Neuronal stem cell (in vitro differentiated cells): ENCODE data around the gene PSMA8.

Source experiments
- DNase-seq: peaks from one replicate; pipeline ENCODE4 v3.0.0-alpha.2; 2013; ENCODE audit warnings: low spot score
- H2AFZ ChIP-seq: one replicate; pipeline ENCODE4 v1.6.1; 2013; ENCODE audit warnings: mild to moderate bottlenecking, low read length, inconsistent platforms
- H2AK5ac ChIP-seq: 2 replicates; pipeline ENCODE4 v1.6.1; 2013; ENCODE audit warnings: low read depth, mild to moderate bottlenecking, inconsistent platforms, low read length, moderate library complexity, mixed read lengths
- H2BK120ac ChIP-seq: 2 replicates; pipeline ENCODE4 v1.6.1; 2013; ENCODE audit warnings: low read depth, mild to moderate bottlenecking, inconsistent platforms, low read length, moderate library complexity, mixed read lengths
- H2BK12ac ChIP-seq: one replicate; pipeline ENCODE4 v1.6.1; 2013; ENCODE audit warnings: low read length, inconsistent platforms
- H2BK15ac ChIP-seq: 2 replicates; pipeline ENCODE4 v1.6.1; 2013; ENCODE audit warnings: mild to moderate bottlenecking, low read length, inconsistent platforms, mixed read lengths
- H2BK5ac ChIP-seq: one replicate; pipeline ENCODE4 v1.6.1; 2013; ENCODE audit warnings: inconsistent platforms, mild to moderate bottlenecking, low read length, moderate library complexity
- H3K14ac ChIP-seq: one replicate; pipeline ENCODE4 v1.6.1; 2013; ENCODE audit warnings: low read length, inconsistent platforms
- H3K18ac ChIP-seq: 2 replicates; pipeline ENCODE4 v1.6.1; 2013; ENCODE audit warnings: low read length, inconsistent platforms
- H3K23ac ChIP-seq: 2 replicates; pipeline ENCODE4 v1.6.1; 2013; ENCODE audit warnings: low read depth, mild to moderate bottlenecking, mixed read lengths, low read length, inconsistent platforms; ENCODE audit not compliant: poor library complexity
- H3K27ac ChIP-seq: replicated peaks from 3 replicates; pipeline ENCODE4 v1.5.1; 2013; ENCODE audit warnings: low read length, inconsistent platforms
- H3K27me3 ChIP-seq, 3 experiments: 2 replicates each; pipeline ENCODE4 v1.6.1; 2013; ENCODE audit warnings: low read length in 3 of 3, mild to moderate bottlenecking in 2 of 3, inconsistent platforms in 1 of 3, low read depth in 1 of 3, mixed read lengths in 1 of 3, moderate library complexity in 1 of 3; ENCODE audit not compliant: control insufficient read depth in 3 of 3, insufficient read depth in 3 of 3
- H3K36me3 ChIP-seq, 2 donors: replicated peaks in 1 of 2; 2 replicates each; pipeline ENCODE4 v1.6.1; 2013; ENCODE audit warnings: low read length in 2 of 2; ENCODE audit not compliant: control insufficient read depth in 2 of 2, insufficient read depth in 2 of 2
- H3K4ac ChIP-seq: 2 replicates; pipeline ENCODE4 v1.6.1; 2013; ENCODE audit warnings: inconsistent platforms, mild to moderate bottlenecking, low read length, moderate library complexity
- H3K4me1 ChIP-seq, 2 donors: 1 replicate in 1 of 2; 2 replicates in 1 of 2; pipeline ENCODE4 v1.6.1; 2013; ENCODE audit warnings: low read length in 2 of 2, low read depth in 1 of 2; ENCODE audit not compliant: control insufficient read depth in 2 of 2, insufficient read depth in 1 of 2
- H3K4me2 ChIP-seq: one replicate; pipeline ENCODE4 v1.6.1; 2013; ENCODE audit warnings: mild to moderate bottlenecking, low read length, inconsistent platforms; ENCODE audit not compliant: insufficient read depth, poor library complexity, severe bottlenecking
- H3K4me3 ChIP-seq, 2 donors: 2 replicates each; pipeline ENCODE4 v1.5.1; 2013; ENCODE audit warnings: low read length in 2 of 2, mild to moderate bottlenecking in 2 of 2, inconsistent platforms in 1 of 2, moderate library complexity in 1 of 2
- H3K79me1 ChIP-seq: one replicate; pipeline ENCODE4 v1.6.1; 2013; ENCODE audit warnings: low read depth, mild to moderate bottlenecking, inconsistent platforms, low read length, moderate library complexity
- H3K9ac ChIP-seq: one replicate; pipeline ENCODE4 v1.6.1; 2013; ENCODE audit warnings: mild to moderate bottlenecking, low read depth, low read length, inconsistent platforms; ENCODE audit not compliant: poor library complexity
- H3K9me3 ChIP-seq, 2 donors: replicated peaks in 1 of 2; 2 replicates each; pipeline versions ENCODE3 to v1.6.1; 2013; ENCODE audit warnings: low read length in 2 of 2, mild to moderate bottlenecking in 2 of 2, inconsistent platforms in 1 of 2, low read depth in 1 of 2, mixed read lengths in 1 of 2, moderate library complexity in 1 of 2; ENCODE audit not compliant: control insufficient read depth in 2 of 2, insufficient read depth in 1 of 2
- H4K8ac ChIP-seq: one replicate; pipeline ENCODE4 v1.6.1; 2013; ENCODE audit warnings: low read depth, mild to moderate bottlenecking, inconsistent platforms, low read length, moderate library complexity
- H4K91ac ChIP-seq: one replicate; pipeline ENCODE4 v1.6.1; 2013; ENCODE audit warnings: low read length, low read depth, mild to moderate bottlenecking, inconsistent platforms; ENCODE audit not compliant: poor library complexity
- WGBS, 2 donors: extraction: QIAGEN DNeasy Blood & Tissue Kit; methylation state at CpG; one replicate each; pipeline ENCODE4 v1.1.7; 2013; ENCODE audit warnings: missing lambda C conversion rate in 2 of 2, mixed read lengths in 1 of 2; ENCODE audit not compliant: insufficient read length in 2 of 2, insufficient replicate concordance in 1 of 2; ENCODE audit errors: extremely low coverage in 2 of 2; 5-methylcytosine and 5-hydroxymethylcytosine counted together

Gene PSMA8

GRCh38 chr18:26226229-26227050 lies 92.8 kb downstream of the PSMA8 start, which contains the start of gene TAF4B:
Gene TAF4B, plus strand, starts transcription at chr18:26226445. Its CDS starts 489 bp downstream, at chr18:26226934.
- H3K23ac ChIP-seq: peak within 1 kb of the TSS; percentile 85
- peak within 1 kb of the TSS; percentile 97 for H3K4me2 ChIP-seq
- peak within 1 kb of the TSS; percentile 94 for H3K14ac ChIP-seq
- H2AFZ ChIP-seq: peak within 1 kb of the TSS; percentile 100
- H4K91ac ChIP-seq: no peak within 1 kb of the TSS
- DNase-seq: peak; percentile 88
- H4K8ac ChIP-seq: no peak within 1 kb of the TSS
- H2BK15ac ChIP-seq: no peak within 1 kb of the TSS
- H3K27ac ChIP-seq: no peak within 1 kb of the TSS
- H2BK120ac ChIP-seq: no peak within 1 kb of the TSS
- H3K36me3 ChIP-seq: no peaks in the 10 kb centered on the region
- peak within 1 kb of the TSS; percentile 92 for H2AK5ac ChIP-seq
- peaks cover 0 to 34% (median 9%) of the 10 kb centered on the region in 3 experiments for H3K27me3 ChIP-seq
- H3K79me1 ChIP-seq: no peaks in the 10 kb centered on the region
- H2BK12ac ChIP-seq: no peak within 1 kb of the TSS
- H2BK5ac ChIP-seq: no peak within 1 kb of the TSS
- no peaks in the 10 kb centered on the region for H3K4me1 ChIP-seq
- peak within 1 kb of the TSS; percentile 92 to 97 for H3K4me3 ChIP-seq
- no peaks in the 10 kb centered on the region for H3K9me3 ChIP-seq
- H3K4ac ChIP-seq: no peak within 1 kb of the TSS
- peak within 1 kb of the TSS; percentile 92 for H3K9ac ChIP-seq
- H3K18ac ChIP-seq: peak within 1 kb of the TSS; percentile 89
- no CpG with 5 or more reads among the region's 101 CpGs for WGBS, 2 donors

- H4K8ac ChIP-seq: no peak overlapping the region
- H2BK5ac ChIP-seq: no peak overlapping the region
- peak overlapping the region; percentile 94 for H3K14ac ChIP-seq
- no peak overlapping the region for H2BK15ac ChIP-seq
- H2BK120ac ChIP-seq: no peak overlapping the region
- peak overlapping the region; percentile 97 for H3K4me2 ChIP-seq
- H2BK12ac ChIP-seq: no peak overlapping the region
- H3K79me1 ChIP-seq: no peaks in the 10 kb centered on the region
- no peaks in the 10 kb centered on the region for H3K9me3 ChIP-seq
- peak overlapping the region; percentile 89 for H3K18ac ChIP-seq
- WGBS, 2 donors: no CpG with 5 or more reads among the region's 28 CpGs
- H3K27ac ChIP-seq: no peak overlapping the region
- peaks cover 0 to 34% (median 9%) of the 10 kb centered on the region in 3 experiments for H3K27me3 ChIP-seq
- H4K91ac ChIP-seq: no peak overlapping the region
- no peaks in the 10 kb centered on the region for H3K36me3 ChIP-seq
- no peak overlapping the region for H3K4ac ChIP-seq
- H3K4me1 ChIP-seq: no peaks in the 10 kb centered on the region
- H2AFZ ChIP-seq: peak overlapping the region; percentile 100
- peak overlapping the region; percentile 92 for H2AK5ac ChIP-seq
- DNase-seq: no peak
- peak overlapping the region; percentile 92 to 97 for H3K4me3 ChIP-seq
- peak overlapping the region; percentile 85 for H3K23ac ChIP-seq
- peak overlapping the region; percentile 92 for H3K9ac ChIP-seq
These were observed 93.5 kb downstream of the PSMA8 start for GRCh38 chr18:26227051-26227670.

GRCh38 chr18:26228562-26229260 lies 95.0 kb downstream of the PSMA8 start:
- H3K36me3 ChIP-seq: no peaks in the 10 kb centered on the region
- WGBS, 2 donors: no CpG with 5 or more reads among the region's 6 CpGs
- no peak overlapping the region for H2BK5ac ChIP-seq
- H2BK12ac ChIP-seq: no peak overlapping the region
- H2BK15ac ChIP-seq: no peak overlapping the region
- no peak overlapping the region for H4K8ac ChIP-seq
- no peak overlapping the region for H3K4me3 ChIP-seq
- H3K14ac ChIP-seq: no peak overlapping the region
- no peak overlapping the region for H3K23ac ChIP-seq
- H4K91ac ChIP-seq: no peak overlapping the region
- peaks cover 0 to 34% (median 9%) of the 10 kb centered on the region in 3 experiments for H3K27me3 ChIP-seq
- H3K9me3 ChIP-seq: no peaks in the 10 kb centered on the region
- no peak for DNase-seq
- H2BK120ac ChIP-seq: no peak overlapping the region
- no peak overlapping the region for H3K18ac ChIP-seq
- no peak overlapping the region for H3K27ac ChIP-seq
- peaks cover 4 to 6% of the 10 kb centered on the region in 2 donors for H3K4me1 ChIP-seq
- H3K79me1 ChIP-seq: no peaks in the 10 kb centered on the region
- no peak overlapping the region for H3K9ac ChIP-seq
- no peak overlapping the region for H3K4me2 ChIP-seq
- H2AFZ ChIP-seq: no peak overlapping the region
- no peak overlapping the region for H3K4ac ChIP-seq
- no peak overlapping the region for H2AK5ac ChIP-seq
